ENCODE measurements around the gene DGKB.

Gene DGKB

GRCh38 chr7:14902589-14903067 is at the start of gene DGKB:
Gene DGKB (minus strand): TSS chr7:14902751.
- DNase-seq (ENCODE audit: low spot score): no peak

DNA sequence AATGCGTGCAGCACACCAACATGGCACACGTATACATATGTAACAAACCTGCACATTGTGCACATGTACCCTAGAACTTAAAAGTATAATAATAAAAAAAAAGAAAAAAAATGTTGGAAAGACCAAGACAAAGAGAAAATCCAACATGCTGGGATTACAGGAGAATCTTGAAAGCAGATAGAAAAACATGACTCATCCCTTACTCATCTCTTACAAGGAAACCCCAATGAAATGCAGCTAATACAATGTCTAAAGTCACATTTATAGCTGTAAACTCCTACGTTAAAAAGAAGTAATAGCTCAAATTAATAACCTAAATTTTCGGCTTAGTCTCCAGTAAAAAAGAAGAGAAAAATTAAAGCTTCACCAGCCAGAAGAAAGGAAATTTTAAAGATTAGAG is 47.5 kb upstream of the DGKB start:
- DNase-seq (ENCODE audit: low spot score): no peak

GRCh38 chr7:14938181-14938580 is 35.6 kb upstream of the DGKB start:
- DNase-seq (ENCODE audit: low spot score): no peak

GRCh38 chr7:14937581-14937980 is 35.0 kb upstream of the DGKB start:
- no peak for DNase-seq (ENCODE audit: low spot score)

DNA sequence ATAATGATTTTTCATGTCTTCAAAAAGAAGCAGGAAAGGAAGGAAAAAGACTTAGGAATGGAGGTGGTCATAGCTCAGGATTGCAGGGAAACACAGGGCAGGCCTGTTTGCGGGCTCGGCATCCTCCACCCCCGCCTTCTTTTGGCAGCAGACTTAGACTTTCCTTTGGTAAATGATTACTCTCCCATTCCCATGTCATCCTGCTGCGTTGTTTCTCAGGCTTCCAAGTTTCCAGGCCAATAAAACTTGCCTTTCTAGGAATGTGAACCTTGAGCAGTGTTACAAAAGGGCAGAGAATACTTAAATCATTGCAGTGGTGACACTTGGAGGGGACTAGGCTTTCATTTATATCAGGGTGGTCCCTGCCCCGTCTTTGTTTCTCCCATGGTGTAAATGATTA is 34.0 kb upstream of the DGKB start:
- DNase-seq (ENCODE audit: low spot score): no peak

DNA sequence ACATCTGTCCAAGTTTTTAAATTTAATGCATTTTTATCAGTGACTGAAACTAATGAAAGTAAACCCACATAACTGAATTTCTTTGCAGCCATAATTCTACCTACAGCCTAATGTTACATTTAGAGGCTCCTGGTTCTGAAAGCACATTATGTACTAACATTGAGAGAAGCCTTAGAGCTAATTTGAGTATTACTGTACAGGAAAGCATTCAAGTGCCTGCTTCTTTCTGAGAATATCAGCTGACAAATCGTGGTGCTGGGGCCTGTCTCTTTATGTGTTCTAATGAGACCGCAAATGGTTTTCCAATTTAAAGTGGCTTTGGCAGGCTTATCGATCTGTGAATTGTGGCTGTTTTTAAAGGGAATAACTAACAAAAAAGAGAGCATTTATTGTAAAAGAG is 32.3 kb upstream of the DGKB start:
- no peak for DNase-seq (ENCODE audit: low spot score)

GRCh38 chr7:14931511-14932215 is 29.1 kb upstream of the DGKB start:
- DNase-seq (ENCODE audit: low spot score): no peak

- DNase-seq (ENCODE audit: low spot score): no peak
These were observed 21.8 kb upstream of the DGKB start for GRCh38 chr7:14924398-14924797.

- DNase-seq (ENCODE audit: low spot score): no peak
These were observed 8.5 kb upstream of the DGKB start for GRCh38 chr7:14911077-14911476.

DNA sequence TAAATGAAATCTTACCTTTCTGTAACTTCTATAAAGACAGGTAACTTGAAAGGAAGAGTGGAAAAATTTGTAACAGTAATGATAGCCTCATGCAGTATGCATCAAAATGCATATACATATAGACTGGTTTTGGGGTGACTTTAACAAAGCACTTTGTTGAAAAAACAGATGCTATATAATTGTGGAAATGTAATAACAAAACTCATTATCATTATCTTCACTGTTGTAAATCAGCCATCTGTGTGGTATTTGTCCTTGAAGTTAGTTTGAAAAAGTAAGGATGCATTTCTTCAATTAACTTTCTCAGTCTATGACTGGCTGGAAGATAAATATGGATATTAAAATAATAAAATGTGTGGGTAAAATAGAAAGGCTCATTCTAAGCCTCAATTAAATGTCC is 6.1 kb upstream of the DGKB start:
- DNase-seq (ENCODE audit: low spot score): no peak

GRCh38 chr7:14905764-14906163 is 3.2 kb upstream of the DGKB start:
- no peak for DNase-seq (ENCODE audit: low spot score)

GRCh38 chr7:14900051-14900450 is 2.5 kb downstream of the DGKB start:
- no peak for DNase-seq (ENCODE audit: low spot score)

- DNase-seq (ENCODE audit: low spot score): no peak
These were observed 3.5 kb downstream of the DGKB start for GRCh38 chr7:14899030-14899429.

GRCh38 chr7:14896461-14896860 is 6.1 kb downstream of the DGKB start:
- DNase-seq (ENCODE audit: low spot score): no peak

DNA sequence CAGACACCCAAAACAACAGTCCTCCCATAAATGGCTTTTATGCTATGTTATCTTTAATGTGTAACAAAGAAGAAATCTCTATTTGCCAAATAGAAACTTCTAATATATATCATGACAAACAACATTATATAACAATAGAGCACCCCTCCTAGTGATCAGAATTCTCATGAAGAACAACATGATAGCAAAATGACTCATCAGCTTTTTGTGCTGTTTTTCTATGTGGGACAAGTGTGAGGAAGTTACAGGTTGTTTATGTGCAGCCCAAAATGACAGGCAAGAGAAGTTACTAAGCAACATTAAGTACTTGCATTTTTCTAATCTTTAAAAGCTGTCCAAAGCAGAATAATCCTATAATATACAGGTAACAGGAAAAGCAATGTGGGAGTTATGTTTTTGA is 7.7 kb downstream of the DGKB start:
- no peak for DNase-seq (ENCODE audit: low spot score)

GRCh38 chr7:14892961-14893360 is 9.6 kb downstream of the DGKB start:
- no peak for DNase-seq (ENCODE audit: low spot score)

DNA sequence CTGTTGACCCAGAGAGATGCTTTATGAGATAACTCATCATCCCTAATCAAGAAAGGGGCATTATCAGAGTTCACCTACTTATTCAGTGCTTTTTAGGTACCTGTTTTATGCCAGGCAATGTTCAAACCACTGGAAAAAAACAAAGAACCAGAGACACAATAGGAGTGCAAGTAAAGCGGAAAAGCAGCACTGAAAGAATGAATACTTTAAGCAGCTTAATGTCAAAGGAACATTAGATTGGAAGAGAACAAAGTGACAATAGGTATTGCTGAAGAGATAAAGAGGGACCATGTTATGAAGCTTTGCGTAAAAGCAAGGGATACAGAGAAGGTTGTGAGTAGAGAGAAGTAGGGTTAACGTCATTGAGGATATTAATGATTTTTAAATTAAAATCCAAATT is 11.3 kb downstream of the DGKB start:
- DNase-seq (ENCODE audit: low spot score): no peak

GRCh38 chr7:14888962-14889361 is 13.6 kb downstream of the DGKB start:
- no peak for DNase-seq (ENCODE audit: low spot score)

- no peak for DNase-seq (ENCODE audit: low spot score)
These were observed 16.0 kb downstream of the DGKB start for GRCh38 chr7:14886533-14886932.

DNA sequence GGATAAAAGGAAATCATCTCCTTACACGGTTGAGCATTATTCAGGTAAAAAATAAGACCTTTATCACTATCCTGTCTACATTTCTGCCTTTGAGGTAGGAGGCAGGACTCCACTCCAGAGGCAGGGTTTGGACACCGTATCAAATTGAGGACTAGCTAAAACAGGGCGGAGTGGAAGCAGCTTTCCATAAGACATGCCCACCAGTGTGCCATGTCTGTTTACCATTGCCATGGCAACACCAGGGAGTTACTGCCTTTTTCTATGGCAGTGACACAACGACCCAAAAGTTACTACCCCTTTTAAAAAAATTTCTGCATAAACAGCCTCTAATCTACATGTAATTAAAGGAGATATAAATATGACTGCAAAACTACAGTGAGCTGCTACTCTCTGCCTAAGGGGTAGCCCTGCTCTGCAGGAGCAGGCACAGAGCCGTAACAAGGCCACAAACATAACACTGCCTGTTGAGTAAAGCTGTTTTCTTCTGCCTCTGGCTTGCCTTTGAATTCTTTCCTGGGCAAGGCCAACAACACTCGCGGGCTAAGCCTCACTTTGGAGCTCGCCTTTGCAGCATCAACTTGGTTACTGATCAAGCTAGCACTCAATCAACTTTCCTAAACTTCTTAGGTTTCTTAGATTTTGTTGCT is 26.5 kb downstream of the DGKB start:
- DNase-seq (ENCODE audit: low spot score): no peak

DNA sequence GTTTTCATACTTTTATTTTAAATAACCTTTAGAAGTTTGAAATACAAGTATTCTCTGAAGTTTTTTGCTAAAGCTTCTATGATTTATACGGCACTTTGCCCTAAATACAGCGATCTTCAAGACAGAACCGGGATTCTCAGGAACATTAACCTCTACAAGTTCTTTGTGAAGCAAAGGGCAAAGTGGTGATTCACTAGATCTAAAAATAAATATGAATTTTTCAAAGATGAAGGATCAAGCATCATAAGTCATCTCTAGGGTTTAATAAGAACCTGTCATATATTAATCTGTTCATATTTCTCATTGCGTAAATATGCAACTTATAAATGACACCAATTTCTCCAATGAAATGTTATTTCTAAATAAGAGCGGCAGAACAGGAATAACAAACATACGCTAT is 30.7 kb downstream of the DGKB start:
- DNase-seq (ENCODE audit: low spot score): no peak

GRCh38 chr7:14870394-14870793 is 32.2 kb downstream of the DGKB start:
- no peak for DNase-seq (ENCODE audit: low spot score)

GRCh38 chr7:14868937-14869336 is 33.6 kb downstream of the DGKB start:
- no peak for DNase-seq (ENCODE audit: low spot score)

- DNase-seq (ENCODE audit: low spot score): no peak
These were observed 41.1 kb downstream of the DGKB start for GRCh38 chr7:14861456-14861855.

Measured in AG08396 (cell line).